GM12872 (cell line): ENCODE data around the gene SERPINE3.

ENCODE experiments used
- TF ChIP-seq, protein P1 (sequence below): IDR thresholded peaks from 3 replicates; pipeline ENCODE4 v1.5.1; 2011; ENCODE audit warnings: low read depth, mild to moderate bottlenecking, low read length, moderate library complexity; ENCODE audit not compliant: insufficient read depth

Gene SERPINE3

DNA sequence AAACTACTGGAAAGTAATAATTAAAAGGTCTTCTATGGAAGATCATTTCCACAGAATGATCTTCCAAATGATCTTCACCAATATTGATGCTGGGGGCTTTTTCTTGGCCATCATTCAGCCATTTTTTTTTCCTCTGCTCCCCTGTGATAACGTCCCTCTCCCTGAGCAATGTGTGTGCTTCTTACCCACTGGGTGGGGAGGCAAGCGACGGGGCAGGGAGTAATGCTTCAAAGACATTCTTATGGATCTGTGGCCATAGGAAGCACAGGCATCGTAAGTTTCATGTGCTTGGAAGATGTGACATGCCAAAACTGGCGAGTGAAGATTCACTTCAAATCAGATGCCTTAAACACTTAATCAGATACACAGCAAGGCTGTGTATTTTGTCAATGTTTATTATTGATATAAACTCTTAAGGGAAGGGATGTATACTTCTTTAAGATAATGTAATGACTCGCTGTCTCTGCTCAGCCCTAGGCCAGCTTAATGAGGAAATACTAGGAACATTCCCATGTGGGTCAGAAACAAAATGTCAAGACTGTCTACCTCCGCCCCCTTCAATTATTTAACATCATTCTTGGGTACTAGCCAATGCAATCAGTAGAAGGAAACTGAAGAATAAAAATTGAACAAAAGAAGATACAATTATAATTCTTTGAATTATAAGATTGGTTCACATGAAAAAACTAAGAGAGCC lies 34.1 kb upstream of the SERPINE3 start:
- TF ChIP-seq, protein P1, sequence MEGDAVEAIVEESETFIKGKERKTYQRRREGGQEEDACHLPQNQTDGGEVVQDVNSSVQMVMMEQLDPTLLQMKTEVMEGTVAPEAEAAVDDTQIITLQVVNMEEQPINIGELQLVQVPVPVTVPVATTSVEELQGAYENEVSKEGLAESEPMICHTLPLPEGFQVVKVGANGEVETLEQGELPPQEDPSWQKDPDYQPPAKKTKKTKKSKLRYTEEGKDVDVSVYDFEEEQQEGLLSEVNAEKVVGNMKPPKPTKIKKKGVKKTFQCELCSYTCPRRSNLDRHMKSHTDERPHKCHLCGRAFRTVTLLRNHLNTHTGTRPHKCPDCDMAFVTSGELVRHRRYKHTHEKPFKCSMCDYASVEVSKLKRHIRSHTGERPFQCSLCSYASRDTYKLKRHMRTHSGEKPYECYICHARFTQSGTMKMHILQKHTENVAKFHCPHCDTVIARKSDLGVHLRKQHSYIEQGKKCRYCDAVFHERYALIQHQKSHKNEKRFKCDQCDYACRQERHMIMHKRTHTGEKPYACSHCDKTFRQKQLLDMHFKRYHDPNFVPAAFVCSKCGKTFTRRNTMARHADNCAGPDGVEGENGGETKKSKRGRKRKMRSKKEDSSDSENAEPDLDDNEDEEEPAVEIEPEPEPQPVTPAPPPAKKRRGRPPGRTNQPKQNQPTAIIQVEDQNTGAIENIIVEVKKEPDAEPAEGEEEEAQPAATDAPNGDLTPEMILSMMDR: no peak

DNA sequence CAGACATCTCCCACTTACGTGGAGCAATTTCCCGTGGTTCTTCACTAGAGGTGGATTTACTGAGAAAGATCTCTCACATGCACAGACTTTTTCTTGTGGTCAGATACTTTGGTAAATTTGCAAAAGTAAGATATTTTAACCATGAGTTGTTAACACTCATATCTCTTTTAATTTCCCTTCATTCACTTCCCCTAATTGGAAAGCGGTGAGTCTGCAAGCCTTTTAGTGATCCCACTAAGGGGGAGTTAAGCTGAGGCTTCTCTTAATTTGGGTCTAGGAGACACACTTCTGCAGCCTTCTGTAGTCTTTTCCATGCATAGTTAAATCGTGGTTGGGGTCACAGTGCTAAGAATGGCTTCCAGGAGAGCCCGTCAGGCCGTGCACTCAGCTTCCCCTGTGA lies 30.7 kb upstream of the SERPINE3 start:
- TF ChIP-seq, protein P1: no peak

DNA sequence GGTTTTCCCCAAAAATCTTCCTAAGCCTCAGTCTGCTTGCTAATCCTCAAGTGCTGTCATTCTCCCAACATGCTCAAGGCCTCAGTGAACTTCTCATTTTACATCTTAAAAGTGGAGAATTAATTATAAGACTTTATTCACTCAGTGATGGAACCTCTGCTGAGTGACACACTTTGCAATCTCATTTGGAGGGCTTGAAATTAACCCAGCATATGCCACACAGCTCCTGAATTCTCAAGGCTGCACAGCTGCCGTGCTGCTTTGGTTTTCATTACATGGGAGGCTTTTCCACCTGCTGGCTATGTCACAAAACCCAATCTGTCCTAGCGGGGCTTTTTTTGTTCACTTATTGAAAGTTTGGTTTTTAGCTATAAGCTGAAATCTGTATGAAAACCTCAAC lies 28.3 kb upstream of the SERPINE3 start:
- TF ChIP-seq, protein P1: no peak

DNA sequence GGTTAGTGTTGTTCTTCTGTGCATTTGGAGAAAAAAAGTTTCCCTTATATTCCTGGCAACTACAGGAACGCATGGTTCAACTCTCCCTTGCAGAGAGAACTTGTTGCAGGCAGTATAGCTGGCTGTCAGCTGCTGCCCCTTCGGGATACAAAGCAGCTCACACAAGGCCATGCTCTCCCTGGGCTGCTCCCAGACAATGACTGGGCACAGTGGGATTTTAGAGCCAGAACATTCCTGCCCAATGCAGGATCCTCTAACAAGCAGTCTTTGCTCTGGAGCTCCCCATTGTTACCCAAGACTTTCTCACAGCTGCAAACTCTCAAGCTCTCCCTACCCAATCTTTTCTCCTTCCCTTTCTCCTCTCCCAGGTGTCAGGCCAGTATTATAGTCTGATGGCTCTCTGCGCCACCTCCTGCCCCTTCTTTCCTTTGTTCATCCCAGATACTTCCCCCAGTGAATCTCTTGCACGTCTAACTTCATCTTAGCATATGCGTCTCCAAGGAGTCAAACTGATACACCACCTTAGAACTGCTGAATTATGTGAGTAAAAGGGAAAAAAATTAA lies 27.5 kb upstream of the SERPINE3 start:
- TF ChIP-seq, protein P1: no peak

DNA sequence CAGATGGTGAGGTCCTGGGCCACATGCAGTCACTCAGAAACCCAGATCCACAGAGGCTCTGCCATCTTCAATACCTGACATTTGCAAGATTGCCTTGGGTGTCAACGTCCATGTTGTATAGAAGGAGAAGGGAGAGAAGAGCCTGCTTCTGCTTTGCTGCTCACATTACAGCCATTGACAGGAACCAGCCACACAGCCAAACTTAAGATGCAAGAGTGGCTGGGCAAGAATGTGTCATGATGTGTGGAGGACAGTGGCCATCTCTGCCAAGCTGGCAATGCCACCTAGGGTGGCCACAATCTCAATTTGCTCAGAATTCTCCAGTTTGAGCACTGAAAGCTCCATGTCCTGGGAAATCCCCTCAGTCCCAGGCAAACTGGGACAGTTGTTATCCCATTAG lies 25.9 kb upstream of the SERPINE3 start:
- TF ChIP-seq, protein P1: no peak

DNA sequence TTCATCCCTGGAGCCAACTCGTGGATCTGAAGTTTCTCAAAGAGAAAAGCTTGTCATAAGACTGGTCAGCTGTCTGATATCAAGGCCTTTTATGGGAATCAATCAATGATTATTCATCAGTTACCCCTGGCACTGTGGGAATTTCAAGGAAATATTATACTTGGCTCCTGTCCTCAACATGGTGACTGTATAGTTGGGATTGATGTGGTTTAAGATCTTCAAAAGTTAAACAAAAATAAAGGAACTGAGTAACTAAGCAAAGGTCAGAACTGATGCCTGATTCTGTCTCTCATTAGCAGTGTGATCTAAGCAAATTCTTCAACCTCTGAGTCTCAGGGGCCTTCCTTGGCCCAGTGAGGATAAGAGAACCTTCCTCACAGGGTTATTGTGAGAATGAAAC lies 22.2 kb upstream of the SERPINE3 start:
- TF ChIP-seq, protein P1: no peak

DNA sequence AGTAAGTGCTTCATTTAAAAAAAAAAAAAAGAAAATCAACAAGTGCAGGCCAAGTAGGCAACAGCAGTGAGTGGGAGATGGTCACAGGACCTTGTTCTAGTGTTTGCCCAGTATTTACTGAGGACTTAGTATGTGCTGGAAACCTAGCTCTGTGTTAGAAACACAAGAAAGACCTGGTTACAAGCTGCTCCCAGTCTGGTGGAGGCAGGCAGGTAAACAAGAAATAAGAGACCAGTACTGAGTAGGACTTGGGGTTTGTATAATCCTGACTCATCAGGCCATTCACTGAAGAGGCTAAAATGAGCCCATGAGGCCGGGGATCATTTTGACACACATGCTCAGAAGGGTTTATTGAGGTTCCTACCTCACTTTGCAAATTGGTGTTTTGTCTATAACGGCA lies 21.5 kb upstream of the SERPINE3 start:
- TF ChIP-seq, protein P1: no peak
